WERI-Rb-1 (cell line): ENCODE measurements around the gene CCDC137.
A peak's percentile ranks its signal among the peaks of the same experiment; 100 is the strongest.

Source experiments
- DNase-seq: peaks from one replicate; pipeline ENCODE4 v3.0.0-alpha.2; 2020
- H3K27ac ChIP-seq: fragments of 250-450 bp; sonication (Bioruptor Pico); 2 replicates; pipeline ENCODE4 v1.5.1; 2020; ENCODE audit warnings: mild to moderate bottlenecking, moderate library complexity
- H3K27me3 ChIP-seq: fragments of 250-450 bp; sonication (Bioruptor Pico); 2 replicates; pipeline ENCODE4 v1.5.1; 2021; ENCODE audit warnings: mild to moderate bottlenecking, low read depth, moderate library complexity; ENCODE audit not compliant: insufficient read depth, severe bottlenecking
- H3K36me3 ChIP-seq: fragments of 250-450 bp; sonication (Bioruptor Pico); 2 replicates; pipeline ENCODE4 v1.5.1; 2020; ENCODE audit warnings: mild to moderate bottlenecking, moderate library complexity
- H3K4me3 ChIP-seq: 2 replicates; pipeline ENCODE4 v1.5.1; 2011; ENCODE audit warnings: low read depth, mild to moderate bottlenecking, control low read depth, low read length
- H3K9me3 ChIP-seq: fragments of 250-450 bp; sonication (Bioruptor Pico); 2 replicates; pipeline ENCODE4 v1.5.1; 2021; ENCODE audit warnings: mild to moderate bottlenecking, moderate library complexity; ENCODE audit not compliant: severe bottlenecking
- TF ChIP-seq, protein P1 (sequence below): IDR thresholded peaks from 2 replicates; pipeline ENCODE4 v1.5.1; 2011; ENCODE audit warnings: low read depth, mild to moderate bottlenecking, control low read depth, inconsistent platforms, low read length

CCDC137 gene

DNA sequence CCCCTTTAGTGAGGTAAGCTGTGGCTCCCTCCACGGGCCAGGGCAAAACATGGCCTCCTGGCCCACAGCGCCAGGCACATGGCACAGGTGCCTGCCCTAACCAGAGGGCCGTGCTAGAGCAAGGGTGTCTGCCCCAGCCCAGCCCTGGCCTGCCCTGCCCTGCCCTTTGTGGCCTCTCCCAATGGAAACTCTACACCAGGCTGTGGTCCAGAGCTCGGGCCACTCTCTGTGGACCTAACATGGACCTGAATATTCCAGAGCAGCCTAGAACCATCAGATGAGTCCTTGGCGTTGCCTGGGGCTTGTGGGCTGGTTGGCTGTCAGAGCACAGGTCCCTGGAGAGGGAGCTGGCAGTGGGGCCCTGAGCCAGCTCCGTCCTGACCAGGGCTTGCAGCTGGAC is 28.7 kb downstream of the CCDC137 start:
- Histone ChIP-seq H3K4me3 (no peak overlapping the region), H3K9me3 (no peaks in the 10 kb centered on the region), H3K27me3 (no peaks in the 10 kb centered on the region), H3K27ac (no peak overlapping the region), H3K36me3 (peaks cover 97% of the 10 kb centered on the region)
- TF ChIP-seq, protein P1, sequence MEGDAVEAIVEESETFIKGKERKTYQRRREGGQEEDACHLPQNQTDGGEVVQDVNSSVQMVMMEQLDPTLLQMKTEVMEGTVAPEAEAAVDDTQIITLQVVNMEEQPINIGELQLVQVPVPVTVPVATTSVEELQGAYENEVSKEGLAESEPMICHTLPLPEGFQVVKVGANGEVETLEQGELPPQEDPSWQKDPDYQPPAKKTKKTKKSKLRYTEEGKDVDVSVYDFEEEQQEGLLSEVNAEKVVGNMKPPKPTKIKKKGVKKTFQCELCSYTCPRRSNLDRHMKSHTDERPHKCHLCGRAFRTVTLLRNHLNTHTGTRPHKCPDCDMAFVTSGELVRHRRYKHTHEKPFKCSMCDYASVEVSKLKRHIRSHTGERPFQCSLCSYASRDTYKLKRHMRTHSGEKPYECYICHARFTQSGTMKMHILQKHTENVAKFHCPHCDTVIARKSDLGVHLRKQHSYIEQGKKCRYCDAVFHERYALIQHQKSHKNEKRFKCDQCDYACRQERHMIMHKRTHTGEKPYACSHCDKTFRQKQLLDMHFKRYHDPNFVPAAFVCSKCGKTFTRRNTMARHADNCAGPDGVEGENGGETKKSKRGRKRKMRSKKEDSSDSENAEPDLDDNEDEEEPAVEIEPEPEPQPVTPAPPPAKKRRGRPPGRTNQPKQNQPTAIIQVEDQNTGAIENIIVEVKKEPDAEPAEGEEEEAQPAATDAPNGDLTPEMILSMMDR, result no peak
- no peak for DNase-seq

DNA sequence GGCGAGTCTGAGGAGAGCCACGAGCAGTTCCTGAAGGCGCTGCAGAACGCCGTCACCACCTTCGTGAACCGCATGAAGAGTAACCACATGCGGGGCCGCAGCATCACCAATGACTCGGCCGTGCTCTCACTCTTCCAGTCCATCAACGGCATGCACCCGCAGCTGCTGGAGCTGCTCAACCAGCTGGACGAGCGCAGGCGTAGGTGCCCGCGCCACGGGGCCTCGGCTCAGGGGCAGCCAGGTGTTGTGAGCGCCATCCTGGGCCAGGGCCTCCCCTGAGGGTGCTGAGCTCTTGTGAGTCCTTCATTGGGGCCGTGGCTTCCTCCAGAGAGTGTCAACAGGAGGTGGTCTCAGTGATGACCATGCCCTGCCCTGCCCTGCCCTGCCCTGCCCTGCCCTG is 29.3 kb downstream of the CCDC137 start:
- Histone ChIP-seq H3K36me3 (peaks cover 96% of the 10 kb centered on the region), H3K27me3 (no peaks in the 10 kb centered on the region), H3K27ac (no peak overlapping the region), H3K9me3 (no peaks in the 10 kb centered on the region), H3K4me3 (no peak overlapping the region)
- DNase-seq, result no peak
- TF ChIP-seq, protein P1, result no peak

DNA sequence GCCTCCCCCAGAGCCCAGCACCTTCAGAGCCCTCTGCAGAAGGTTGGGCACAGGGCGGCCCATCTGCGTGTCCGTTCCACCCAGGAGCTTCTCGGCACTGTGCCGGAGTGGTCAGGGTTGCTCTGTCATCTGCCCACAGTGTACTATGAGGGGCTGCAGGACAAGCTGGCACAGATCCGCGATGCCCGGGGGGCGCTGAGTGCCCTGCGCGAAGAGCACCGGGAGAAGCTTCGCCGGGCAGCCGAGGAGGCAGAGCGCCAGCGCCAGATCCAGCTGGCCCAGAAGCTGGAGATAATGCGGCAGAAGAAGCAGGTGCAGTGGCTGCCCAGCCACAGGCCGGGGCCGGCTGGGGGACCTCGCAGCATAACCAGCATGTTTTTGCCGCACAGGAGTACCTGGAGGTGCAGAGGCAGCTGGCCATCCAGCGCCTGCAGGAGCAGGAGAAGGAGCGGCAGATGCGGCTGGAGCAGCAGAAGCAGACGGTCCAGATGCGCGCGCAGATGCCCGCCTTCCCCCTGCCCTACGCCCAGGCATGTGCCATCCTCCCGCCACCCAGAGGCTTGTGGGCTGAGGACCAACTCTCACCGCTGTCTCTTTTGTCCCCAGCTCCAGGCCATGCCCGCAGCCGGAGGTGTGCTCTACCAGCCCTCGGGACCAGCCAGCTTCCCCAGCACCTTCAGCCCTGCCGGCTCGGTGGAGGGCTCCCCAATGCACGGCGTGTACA is 29.8 kb downstream of the CCDC137 start:
- TF ChIP-seq, protein P1, result no peak
- Histone ChIP-seq H3K4me3 (no peak overlapping the region), H3K27me3 (no peaks in the 10 kb centered on the region), H3K9me3 (no peaks in the 10 kb centered on the region), H3K27ac (no peak overlapping the region; the same call in 1 of the 2 replicates), H3K36me3 (peaks cover 96% of the 10 kb centered on the region)
- DNase-seq, result no peak

DNA sequence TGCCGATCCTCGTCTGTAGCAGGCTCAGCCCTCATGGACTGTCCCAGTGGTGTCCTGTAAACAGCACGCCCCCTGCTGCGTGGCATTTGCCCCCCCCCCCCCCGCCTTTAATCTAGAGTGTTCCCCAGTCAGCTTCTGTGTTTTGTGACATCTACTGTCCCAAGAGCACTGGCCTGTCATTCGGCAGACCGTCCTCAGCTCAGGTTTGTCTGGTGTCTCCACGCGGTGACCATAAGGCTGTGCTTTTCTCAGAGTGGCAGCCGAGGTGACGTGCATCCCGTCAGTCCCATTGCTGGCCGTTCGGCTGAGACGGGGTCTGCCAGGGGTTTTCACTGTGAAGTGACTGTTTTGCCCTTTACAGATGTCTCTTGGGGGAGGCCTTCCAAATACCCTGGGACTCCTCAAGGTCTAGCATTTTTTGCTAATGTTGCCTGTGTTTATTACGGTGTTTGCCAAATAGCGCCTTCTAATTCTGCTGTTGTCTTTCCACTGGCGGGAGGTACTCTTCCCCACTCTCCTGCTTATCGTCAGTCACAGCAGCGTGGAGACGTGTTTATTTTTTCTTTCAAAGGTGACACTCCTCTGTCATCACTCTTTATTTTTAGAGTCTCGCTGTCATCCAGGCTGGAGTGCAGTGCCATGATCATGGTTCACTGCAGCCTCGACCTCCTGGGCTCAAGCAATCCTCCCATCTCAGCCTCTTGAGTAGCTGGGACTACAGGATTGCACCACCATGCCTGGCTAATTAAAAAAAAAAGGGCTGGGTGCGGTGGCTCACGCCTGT is 30.9 kb downstream of the CCDC137 start:
- H3K27ac ChIP-seq, result no peak overlapping the region
- peaks cover 96% of the 10 kb centered on the region for H3K36me3 ChIP-seq
- TF ChIP-seq, protein P1, result no peak

DNA sequence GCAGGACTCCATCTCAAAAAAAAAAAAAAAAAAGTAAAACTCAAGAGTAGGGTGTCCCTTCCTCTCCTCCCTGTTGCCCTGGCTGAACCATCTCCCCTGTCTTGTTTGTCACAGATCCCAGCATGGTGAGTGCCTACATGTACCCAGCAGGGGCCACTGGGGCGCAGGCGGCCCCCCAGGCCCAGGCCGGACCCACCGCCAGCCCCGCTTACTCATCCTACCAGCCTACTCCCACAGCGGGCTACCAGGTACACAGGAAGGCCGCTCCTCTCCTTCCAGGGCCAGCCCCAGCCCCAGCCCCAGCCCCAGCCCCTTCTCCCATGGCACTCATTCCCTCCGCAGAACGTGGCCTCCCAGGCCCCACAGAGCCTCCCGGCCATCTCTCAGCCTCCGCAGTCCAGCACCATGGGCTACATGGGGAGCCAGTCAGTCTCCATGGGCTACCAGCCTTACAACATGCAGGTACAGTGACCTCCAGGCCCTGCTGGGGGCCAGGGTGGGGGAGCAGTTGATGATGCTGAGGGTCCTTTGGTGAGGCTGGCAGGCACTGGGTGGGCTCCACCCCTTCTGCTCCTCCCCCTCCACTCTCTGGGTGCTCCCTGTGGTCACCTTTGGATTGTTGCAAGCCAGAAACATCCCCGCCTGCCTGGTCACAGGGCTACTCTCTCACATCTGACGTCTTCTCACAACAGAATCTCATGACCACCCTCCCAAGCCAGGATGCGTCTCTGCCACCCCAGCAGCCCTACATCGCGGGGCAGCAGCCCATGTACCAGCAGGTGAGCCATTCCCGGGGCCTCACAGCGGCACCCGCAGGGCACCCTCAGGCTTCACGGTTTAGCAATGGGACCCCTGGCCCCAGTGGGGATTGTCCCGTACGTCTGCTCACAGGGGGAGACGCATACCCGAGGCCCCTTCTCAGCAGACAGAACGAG is 34.1 kb downstream of the CCDC137 start:
- H3K27ac ChIP-seq, result peak overlapping the region; percentile 97; the same call in 1 of the 2 replicates
- no peak overlapping the region for H3K4me3 ChIP-seq
- H3K9me3 ChIP-seq, result no peaks in the 10 kb centered on the region
- peaks cover 95% of the 10 kb centered on the region for H3K36me3 ChIP-seq
- TF ChIP-seq, protein P1, result no peak
- H3K27me3 ChIP-seq, result no peaks in the 10 kb centered on the region
- no peak for DNase-seq

More for the DNA sequence above, 30.9 kb downstream of the CCDC137 start:
- Histone ChIP-seq H3K27me3 (no peaks in the 10 kb centered on the region), H3K4me3 (no peak overlapping the region), H3K9me3 (no peaks in the 10 kb centered on the region)
- no peak for DNase-seq
